HepG2 (cell line): Measurements from ENCODE around the gene SNX18. TPM values are rescaled to one million over a fixed set of nuclear protein-coding genes. Genes with fewer than 3 reads are reported as not detected.

Source experiments
- MEF2D ChIP-seq: sonication (generic); formaldehyde crosslinking; IDR thresholded peaks from 2 replicates; pipeline ENCODE4 v1.5.1; 2020; ENCODE audit warnings: mild to moderate bottlenecking, missing genetic modification reagents
- MXD1 ChIP-seq: sonication (generic); formaldehyde crosslinking; IDR thresholded peaks from 2 replicates; pipeline ENCODE4 v1.4.0; 2020; ENCODE audit warnings: mild to moderate bottlenecking, missing genetic modification reagents
- PRDM10 ChIP-seq: sonication (generic); formaldehyde crosslinking; IDR thresholded peaks from 2 replicates; pipeline ENCODE4 v1.4.0; 2020; ENCODE audit warnings: low read depth, missing genetic modification reagents
- SRSF1 ChIP-seq: fragments of 200-400 bp; formaldehyde crosslinking; optimal IDR thresholded peaks from 2 replicates; pipeline ENCODE3; 2017; ENCODE audit warnings: mild to moderate bottlenecking, low read depth, low read length, moderate library complexity
- ZKSCAN8 ChIP-seq: IDR thresholded peaks from 2 replicates; pipeline ENCODE4 v1.6.1; 2016; ENCODE audit warnings: borderline replicate concordance, missing genetic modification reagents, missing compliant biosample characterization
- ZNF501 ChIP-seq: sonication (generic); formaldehyde crosslinking; IDR thresholded peaks from 2 replicates; pipeline ENCODE4 v1.5.1; 2020; ENCODE audit warnings: mild to moderate bottlenecking, moderate library complexity, missing genetic modification reagents
- ZNF703 ChIP-seq: sonication (generic); formaldehyde crosslinking; IDR thresholded peaks from 2 replicates; pipeline ENCODE4 v1.5.1; 2020; ENCODE audit warnings: missing genetic modification reagents, mild to moderate bottlenecking, moderate library complexity, borderline replicate concordance
- ZNF776 ChIP-seq: sonication (generic); formaldehyde crosslinking; IDR thresholded peaks from 2 replicates; pipeline ENCODE4 v1.4.0; 2020; ENCODE audit warnings: mild to moderate bottlenecking, missing genetic modification reagents
- ZZZ3 ChIP-seq: sonication (generic); formaldehyde crosslinking; IDR thresholded peaks from 2 replicates; pipeline ENCODE4 v1.4.0; 2020; ENCODE audit warnings: missing genetic modification reagents, mild to moderate bottlenecking, borderline replicate concordance
- polyA plus RNA-seq, 8 experiments: library from polyadenylated mRNA; depleted of rRNA in 3 of 8; stranded (reverse) in 7 of 8; unstranded in 1 of 8; fragments of >200 nt; fragmentation: Illumina TruSeq in 4 of 8; extraction: Trizol in 4 of 8; gene quantifications; 2 replicates each; pipeline versions ENCODE4 v1.2.1 to v1.2.3, GENCODE V29; 2011 to 2016; ENCODE audit warnings: low read depth in 4 of 8, missing spikeins in 1 of 8, mixed read lengths in 1 of 8; ENCODE audit not compliant: insufficient read depth in 1 of 8
- total RNA-seq, 5 experiments: library from RNA; depleted of rRNA; stranded (reverse); fragments of >200 nt; fragmentation: Illumina TruSeq; extraction: Trizol; gene quantifications; 2 replicates each; pipeline ENCODE4 v1.2.3, GENCODE V29; 2016; ENCODE audit warnings: low read depth in 1 of 5
- TF ChIP-seq, protein P1 (sequence below): sonication (generic); formaldehyde crosslinking; IDR thresholded peaks from one replicate; pipeline ENCODE4 v1.5.1; 2020; ENCODE audit warnings: mild to moderate bottlenecking, missing genetic modification reagents; ENCODE audit errors: not compliant biosample characterization
- TF ChIP-seq, protein P2 (sequence below): sonication (generic); formaldehyde crosslinking; IDR thresholded peaks from 2 replicates; pipeline ENCODE4 v1.4.0; 2020; ENCODE audit warnings: missing genetic modification reagents

SNX18 gene
- total and polyA plus RNA-seq, 2 of the 13 experiments (the other 11 are each of a cell fraction or from before 2014, with no cell fraction given) = 2.3 to 6.2 TPM

GRCh38 chr5:54518146-54518817 is 723 bp downstream of the SNX18 start (continued):
- TF ChIP-seq PRDM10 (no peak), ZKSCAN8 (CRISPR knock-in tag) (no peak), ZZZ3 (CRISPR knock-in tag) (no peak; the same call in 1 of the 2 replicates), ZNF776 (CRISPR knock-in tag) (0 out of 2 replicates have a peak, but pooled peaks have one; percentile 35), SRSF1 (no peak), ZNF703 (CRISPR knock-in tag) (no peak), MXD1 (CRISPR knock-in tag) (no peak), ZNF501 (CRISPR knock-in tag) (no peak), MEF2D (CRISPR knock-in tag) (no peak)
- TF ChIP-seq, protein P1, sequence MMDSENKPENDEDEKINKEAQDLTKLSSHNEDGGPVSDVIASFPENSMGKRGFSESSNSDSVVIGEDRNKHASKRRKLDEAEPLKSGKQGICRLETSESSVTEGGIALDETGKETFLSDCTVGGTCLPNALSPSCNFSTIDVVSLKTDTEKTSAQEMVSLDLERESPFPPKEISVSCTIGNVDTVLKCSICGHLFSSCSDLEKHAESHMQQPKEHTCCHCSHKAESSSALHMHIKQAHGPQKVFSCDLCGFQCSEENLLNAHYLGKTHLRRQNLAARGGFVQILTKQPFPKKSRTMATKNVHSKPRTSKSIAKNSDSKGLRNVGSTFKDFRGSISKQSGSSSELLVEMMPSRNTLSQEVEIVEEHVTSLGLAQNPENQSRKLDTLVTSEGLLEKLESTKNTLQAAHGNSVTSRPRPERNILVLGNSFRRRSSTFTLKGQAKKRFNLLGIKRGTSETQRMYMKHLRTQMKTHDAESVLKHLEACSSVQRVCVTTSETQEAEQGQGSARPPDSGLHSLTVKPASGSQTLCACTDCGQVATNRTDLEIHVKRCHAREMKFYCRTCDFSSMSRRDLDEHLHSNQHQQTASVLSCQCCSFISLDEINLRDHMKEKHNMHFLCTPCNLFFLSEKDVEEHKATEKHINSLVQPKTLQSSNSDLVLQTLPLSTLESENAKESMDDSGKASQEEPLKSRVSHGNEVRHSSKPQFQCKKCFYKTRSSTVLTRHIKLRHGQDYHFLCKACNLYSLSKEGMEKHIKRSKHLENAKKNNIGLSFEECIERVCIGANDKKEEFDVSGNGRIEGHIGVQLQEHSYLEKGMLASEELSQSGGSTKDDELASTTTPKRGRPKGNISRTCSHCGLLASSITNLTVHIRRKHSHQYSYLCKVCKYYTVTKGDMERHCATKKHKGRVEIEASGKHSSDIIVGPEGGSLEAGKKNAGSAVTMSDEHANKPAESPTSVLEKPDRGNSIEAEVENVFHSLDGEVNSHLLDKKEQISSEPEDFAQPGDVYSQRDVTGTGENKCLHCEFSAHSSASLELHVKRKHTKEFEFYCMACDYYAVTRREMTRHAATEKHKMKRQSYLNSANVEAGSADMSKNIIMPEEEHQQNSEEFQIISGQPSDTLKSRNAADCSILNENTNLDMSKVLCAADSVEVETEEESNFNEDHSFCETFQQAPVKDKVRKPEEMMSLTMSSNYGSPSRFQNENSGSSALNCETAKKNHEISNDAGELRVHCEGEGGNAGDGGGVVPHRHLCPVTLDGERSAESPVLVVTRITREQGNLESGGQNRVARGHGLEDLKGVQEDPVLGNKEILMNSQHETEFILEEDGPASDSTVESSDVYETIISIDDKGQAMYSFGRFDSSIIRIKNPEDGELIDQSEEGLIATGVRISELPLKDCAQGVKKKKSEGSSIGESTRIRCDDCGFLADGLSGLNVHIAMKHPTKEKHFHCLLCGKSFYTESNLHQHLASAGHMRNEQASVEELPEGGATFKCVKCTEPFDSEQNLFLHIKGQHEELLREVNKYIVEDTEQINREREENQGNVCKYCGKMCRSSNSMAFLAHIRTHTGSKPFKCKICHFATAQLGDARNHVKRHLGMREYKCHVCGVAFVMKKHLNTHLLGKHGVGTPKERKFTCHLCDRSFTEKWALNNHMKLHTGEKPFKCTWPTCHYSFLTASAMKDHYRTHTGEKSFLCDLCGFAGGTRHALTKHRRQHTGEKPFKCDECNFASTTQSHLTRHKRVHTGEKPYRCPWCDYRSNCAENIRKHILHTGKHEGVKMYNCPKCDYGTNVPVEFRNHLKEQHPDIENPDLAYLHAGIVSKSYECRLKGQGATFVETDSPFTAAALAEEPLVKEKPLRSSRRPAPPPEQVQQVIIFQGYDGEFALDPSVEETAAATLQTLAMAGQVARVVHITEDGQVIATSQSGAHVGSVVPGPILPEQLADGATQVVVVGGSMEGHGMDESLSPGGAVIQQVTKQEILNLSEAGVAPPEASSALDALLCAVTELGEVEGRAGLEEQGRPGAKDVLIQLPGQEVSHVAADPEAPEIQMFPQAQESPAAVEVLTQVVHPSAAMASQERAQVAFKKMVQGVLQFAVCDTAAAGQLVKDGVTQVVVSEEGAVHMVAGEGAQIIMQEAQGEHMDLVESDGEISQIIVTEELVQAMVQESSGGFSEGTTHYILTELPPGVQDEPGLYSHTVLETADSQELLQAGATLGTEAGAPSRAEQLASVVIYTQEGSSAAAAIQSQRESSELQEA (CRISPR knock-in tag) = no peak
- TF ChIP-seq, protein P2, sequence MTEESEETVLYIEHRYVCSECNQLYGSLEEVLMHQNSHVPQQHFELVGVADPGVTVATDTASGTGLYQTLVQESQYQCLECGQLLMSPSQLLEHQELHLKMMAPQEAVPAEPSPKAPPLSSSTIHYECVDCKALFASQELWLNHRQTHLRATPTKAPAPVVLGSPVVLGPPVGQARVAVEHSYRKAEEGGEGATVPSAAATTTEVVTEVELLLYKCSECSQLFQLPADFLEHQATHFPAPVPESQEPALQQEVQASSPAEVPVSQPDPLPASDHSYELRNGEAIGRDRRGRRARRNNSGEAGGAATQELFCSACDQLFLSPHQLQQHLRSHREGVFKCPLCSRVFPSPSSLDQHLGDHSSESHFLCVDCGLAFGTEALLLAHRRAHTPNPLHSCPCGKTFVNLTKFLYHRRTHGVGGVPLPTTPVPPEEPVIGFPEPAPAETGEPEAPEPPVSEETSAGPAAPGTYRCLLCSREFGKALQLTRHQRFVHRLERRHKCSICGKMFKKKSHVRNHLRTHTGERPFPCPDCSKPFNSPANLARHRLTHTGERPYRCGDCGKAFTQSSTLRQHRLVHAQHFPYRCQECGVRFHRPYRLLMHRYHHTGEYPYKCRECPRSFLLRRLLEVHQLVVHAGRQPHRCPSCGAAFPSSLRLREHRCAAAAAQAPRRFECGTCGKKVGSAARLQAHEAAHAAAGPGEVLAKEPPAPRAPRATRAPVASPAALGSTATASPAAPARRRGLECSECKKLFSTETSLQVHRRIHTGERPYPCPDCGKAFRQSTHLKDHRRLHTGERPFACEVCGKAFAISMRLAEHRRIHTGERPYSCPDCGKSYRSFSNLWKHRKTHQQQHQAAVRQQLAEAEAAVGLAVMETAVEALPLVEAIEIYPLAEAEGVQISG (CRISPR knock-in tag) = peak; percentile 18
